Omental fat pad (tissue), 4 donors: Measurements from ENCODE around the gene ITGA4. TPM values are rescaled to one million over a fixed set of nuclear protein-coding genes. Genes with fewer than 3 reads are reported as not detected.

Experiments used
- ATAC-seq: fragments of 150-250 bp; one replicate; pipeline ENCODE4 v1.9.1; 2016; ENCODE audit warnings: mild to moderate bottlenecking, moderate library complexity; ENCODE audit not compliant: low FRiP score
- DNase-seq: peaks from one replicate; pipeline ENCODE4 v3.0.0-alpha.2; 2019; ENCODE audit warnings: low spot score
- CTCF ChIP-seq, 3 donors: fragments of 450-650 bp; IDR thresholded peaks; one replicate each; pipeline ENCODE4 v1.5.1; 2016 to 2017; ENCODE audit warnings: antibody characterized with exemption in 3 of 3, mild to moderate bottlenecking in 3 of 3, moderate library complexity in 2 of 3
- total RNA-seq, 4 donors: library from RNA; depleted of rRNA; stranded (reverse); fragments of >200 nt; gene quantifications; one replicate each; pipeline ENCODE4 v1.1.0, GENCODE V29; 2016

ITGA4 gene
- total RNA-seq, 4 donors from 2014 or later = 5.6 to 25.6 (median 6.9) TPM

GRCh38 chr2:181465676-181466375, 8.6 kb downstream of the ITGA4 start:
- ATAC-seq (no peak), DNase-seq (no peak)
- TF ChIP-seq CTCF (IDR thresholded peaks at IDR 0.05) = no peak

- ATAC-seq (no peak), DNase-seq (peak; percentile 75)
Observed at GRCh38 chr2:181466661-181467576, 9.7 kb downstream of the ITGA4 start.

GRCh38 chr2:181467966-181468707, 11.0 kb downstream of the ITGA4 start:
- ATAC-seq = no peak
- TF ChIP-seq CTCF (IDR thresholded peaks at IDR 0.05) = no peak
- no peak for DNase-seq

More at GRCh38 chr2:181466661-181467576, 9.7 kb downstream of the ITGA4 start:
- peak in 1 of 3 donors; percentile 14 for TF ChIP-seq CTCF (IDR thresholded peaks at IDR 0.05)

GRCh38 chr2:181468811-181469210, 11.6 kb downstream of the ITGA4 start:
- ATAC-seq (no peak), DNase-seq (no peak)
- no peak for TF ChIP-seq CTCF (IDR thresholded peaks at IDR 0.05)

- DNase-seq = no peak
- no peak for TF ChIP-seq CTCF (IDR thresholded peaks at IDR 0.05)
- ATAC-seq = no peak
Observed at GRCh38 chr2:181471226-181471625, 14.0 kb downstream of the ITGA4 start.

- TF ChIP-seq CTCF (IDR thresholded peaks at IDR 0.05) = no peak
- DNase-seq (no peak), ATAC-seq (no peak)
Observed at GRCh38 chr2:181471783-181472182, 14.6 kb downstream of the ITGA4 start.
